Tibial artery (tissue), 4 donors: ENCODE measurements around the gene TOMT.

Experiments
- DNase-seq, 2 donors: peaks; one replicate each; pipeline ENCODE4 v3.0.0-alpha.2; 2019
- H3K27ac ChIP-seq, 2 donors: fragments of 200-600 bp; sonication (generic) in 1 of 2; 1 replicate in 1 of 2; 2 replicates in 1 of 2; pipeline ENCODE4 v1.5.1; 2018 to 2019; ENCODE audit warnings: mild to moderate bottlenecking in 1 of 2
- H3K27me3 ChIP-seq, 2 donors: fragments of 200-600 bp; sonication (generic) in 1 of 2; one replicate each; pipeline versions ENCODE4 v1.5.1 to v1.6.0; 2016 to 2019
- H3K36me3 ChIP-seq, 3 donors: fragments of 200-600 bp; sonication (generic) in 2 of 3; one replicate each; pipeline ENCODE4 v1.5.1; 2016 to 2019; ENCODE audit warnings: mild to moderate bottlenecking in 2 of 3
- H3K4me1 ChIP-seq, 4 donors: fragments of 200-600 bp; sonication (generic) in 2 of 4; 1 replicate in 3 of 4; 2 replicates in 1 of 4; pipeline ENCODE4 v1.5.1; 2016 to 2019
- H3K4me3 ChIP-seq, 2 donors: fragments of 200-600 bp; sonication (generic) in 1 of 2; 1 replicate in 1 of 2; 2 replicates in 1 of 2; pipeline ENCODE4 v1.5.1; 2018 to 2019; ENCODE audit warnings: mild to moderate bottlenecking in 2 of 2
- H3K9me3 ChIP-seq, 3 donors: fragments of 200-600 bp; sonication (generic) in 1 of 3; one replicate each; pipeline ENCODE4 v1.5.1; 2016 to 2019
- CTCF ChIP-seq, 2 experiments: fragments of 200-600 bp in 1 of 2; fragments of 450-650 bp in 1 of 2; IDR thresholded peaks; one replicate each; pipeline ENCODE4 v1.5.1; 2017 to 2019; ENCODE audit warnings: antibody characterized with exemption in 2 of 2, mild to moderate bottlenecking in 1 of 2, moderate library complexity in 1 of 2
- intact Hi-C: fragments of 100-400 bp; cut with DNase I; formaldehyde crosslinking; loops from one replicate; pipeline ENCODE4 v1.15.0; 2023; ENCODE audit warnings: low total_unique reads

TOMT gene

GRCh38 chr11:72105888-72106287, at the start of gene TOMT:
TSS of gene TOMT (plus strand) at chr11:72105924. CDS start at chr11:72105952, 28 bp downstream.
- H3K9me3 ChIP-seq, result no peaks in the 10 kb centered on the region
- no peaks in the 10 kb centered on the region for H3K27me3 ChIP-seq
- no peak within 1 kb of the TSS for H3K27ac ChIP-seq
- intact Hi-C loops, result no loop called here
- no peak for DNase-seq
- peaks cover 0 to 25% (median 19%) of the 10 kb centered on the region in 4 donors for H3K4me1 ChIP-seq
- no peak within 1 kb of the TSS for H3K4me3 ChIP-seq
- TF ChIP-seq CTCF (IDR thresholded peaks at IDR 0.05), result no peak
- H3K36me3 ChIP-seq, result peaks cover 0 to 30% (median 6%) of the 10 kb centered on the region in 3 donors

- H3K4me3 ChIP-seq, result no peak overlapping the region
- H3K27ac ChIP-seq, result no peak overlapping the region
- peaks cover 0 to 5% (median 0%) of the 10 kb centered on the region in 3 donors for H3K36me3 ChIP-seq
- no peak for DNase-seq
- intact Hi-C loops, result no loop called here
- H3K9me3 ChIP-seq, result no peaks in the 10 kb centered on the region
- peaks cover 0 to 5% (median 1%) of the 10 kb centered on the region in 4 donors for H3K4me1 ChIP-seq
- no peak for TF ChIP-seq CTCF (IDR thresholded peaks at IDR 0.05)
- no peaks in the 10 kb centered on the region for H3K27me3 ChIP-seq
These were observed 47.2 kb upstream of the TOMT start for GRCh38 chr11:72058416-72059034.

GRCh38 chr11:72061739-72062396, 43.9 kb upstream of the TOMT start:
- intact Hi-C loops, result no loop called here
- no peaks in the 10 kb centered on the region for H3K9me3 ChIP-seq
- no peaks in the 10 kb centered on the region for H3K27me3 ChIP-seq
- H3K27ac ChIP-seq, result no peak overlapping the region
- H3K4me3 ChIP-seq, result no peak overlapping the region
- H3K4me1 ChIP-seq, result peaks cover 0 to 13% (median 6%) of the 10 kb centered on the region in 4 donors
- no peak for TF ChIP-seq CTCF (IDR thresholded peaks at IDR 0.05)
- no peak for DNase-seq
- peaks cover 0 to 5% (median 0%) of the 10 kb centered on the region in 3 donors for H3K36me3 ChIP-seq

GRCh38 chr11:72066855-72067254, 38.9 kb upstream of the TOMT start:
- no peaks in the 10 kb centered on the region for H3K27me3 ChIP-seq
- no peak overlapping the region for H3K4me3 ChIP-seq
- DNase-seq, result no peak
- H3K36me3 ChIP-seq, result peaks cover 0 to 5% (median 1%) of the 10 kb centered on the region in 3 donors
- peaks cover 0 to 52% (median 36%) of the 10 kb centered on the region in 4 donors for H3K4me1 ChIP-seq
- H3K27ac ChIP-seq, result peak overlapping the region in 1 of 2 donors; percentile 71
- intact Hi-C loops, result no loop called here
- no peaks in the 10 kb centered on the region for H3K9me3 ChIP-seq
- no peak for TF ChIP-seq CTCF (IDR thresholded peaks at IDR 0.05)

GRCh38 chr11:72067266-72067665, 38.5 kb upstream of the TOMT start:
- H3K27me3 ChIP-seq, result no peaks in the 10 kb centered on the region
- TF ChIP-seq CTCF (IDR thresholded peaks at IDR 0.05), result no peak
- H3K36me3 ChIP-seq, result peaks cover 0 to 5% (median 0%) of the 10 kb centered on the region in 3 donors
- no peak for DNase-seq
- H3K4me3 ChIP-seq, result no peak overlapping the region
- no peaks in the 10 kb centered on the region for H3K9me3 ChIP-seq
- intact Hi-C loops, result no loop called here
- H3K4me1 ChIP-seq, result peaks cover 0 to 56% (median 39%) of the 10 kb centered on the region in 4 donors
- H3K27ac ChIP-seq, result peak overlapping the region in 1 of 2 donors; percentile 71
